Endothelial cell of umbilical vein (primary cell): ENCODE results near the gene SLC12A4. TPM values are rescaled to one million over a fixed set of nuclear protein-coding genes. Genes with fewer than 3 reads are reported as not detected.

Experiments used
- BruUV-seq: library from RNA; stranded (reverse); fragments of 400-500 nt; replicated peaks from 2 replicates; lab custom pipeline; 2021; lab: Mats Ljungman, UMichigan
- CTCF ChIA-PET: fragments of 300-600, 350-600 bp; sonication (Branson Sonifier 250); formaldehyde crosslinking; loops from one replicate; lab custom pipeline; 2021; ENCODE audit warnings: antibody characterized with exemption, inconsistent platforms; lab: Charles Lee
- POLR2A ChIA-PET: fragments of 300-600, 350-600 bp; sonication (Branson Sonifier 250); formaldehyde crosslinking; loops from one replicate; lab custom pipeline; 2021; ENCODE audit warnings: antibody characterized with exemption, inconsistent platforms; lab: Charles Lee
- DNase-seq: peaks from one replicate; pipeline ENCODE4 v3.0.0-alpha.2; 2011; ENCODE audit warnings: low read depth, low spot score
- FAIRE-seq: peaks from 2 replicates; lab custom pipeline; 2011; peaks lifted over from hg19 to GRCh38; lab: Jason Lieb, UNC
- H2AFZ ChIP-seq: 2 replicates; pipeline ENCODE4 v1.6.0; 2012; ENCODE audit warnings: low read depth, low read length, control low read depth, inconsistent platforms
- H3K27ac ChIP-seq: 2 replicates; pipeline ENCODE4 v1.5.1; 2011; ENCODE audit warnings: low read depth, mild to moderate bottlenecking, control low read depth, low read length, moderate library complexity; ENCODE audit not compliant: insufficient read depth
- H3K27me3 ChIP-seq, 2 experiments: 2 replicates each; pipeline versions ENCODE4 v1.6.0 to v1.6.1; 2011; ENCODE audit warnings: low read length in 2 of 2, mixed read lengths in 1 of 2; ENCODE audit not compliant: control insufficient read depth in 2 of 2, insufficient read depth in 2 of 2
- H3K36me3 ChIP-seq, 2 experiments: 2 replicates in 1 of 2; 3 replicates in 1 of 2; pipeline ENCODE4 v1.5.1; 2011; ENCODE audit warnings: low read length in 2 of 2, mild to moderate bottlenecking in 1 of 2, moderate library complexity in 1 of 2; ENCODE audit not compliant: control insufficient read depth in 2 of 2, insufficient read depth in 2 of 2; ENCODE audit errors: extremely low read depth in 1 of 2
- H3K4me1 ChIP-seq: 3 replicates; pipeline ENCODE4 v1.5.1; 2011; ENCODE audit warnings: mild to moderate bottlenecking, low read length; ENCODE audit not compliant: control insufficient read depth, insufficient read depth; ENCODE audit errors: extremely low read depth
- H3K4me2 ChIP-seq: 2 replicates; pipeline ENCODE4 v1.6.1; 2011; ENCODE audit warnings: low read length, control low read depth, mixed read lengths; ENCODE audit not compliant: insufficient read depth
- H3K4me3 ChIP-seq, 3 experiments: fragments of 200-600 bp in 1 of 3; sonication (generic), shearing (Covaris generic) in 1 of 3; replicated peaks in 1 of 3; 2 replicates each; pipeline ENCODE4 v1.5.1; 2011 to 2016; ENCODE audit warnings: control low read depth in 3 of 3, low read length in 3 of 3, mild to moderate bottlenecking in 2 of 3, inconsistent platforms in 1 of 3, low read depth in 1 of 3, moderate library complexity in 1 of 3; ENCODE audit not compliant: insufficient read depth in 1 of 3
- H3K79me2 ChIP-seq: 2 replicates; pipeline ENCODE4 v1.6.0; 2012; ENCODE audit warnings: low read length, inconsistent platforms; ENCODE audit not compliant: control insufficient read depth, insufficient read depth
- H3K9ac ChIP-seq: replicated peaks from 2 replicates; pipeline ENCODE3; 2011; ENCODE audit warnings: low read length, control low read depth; ENCODE audit not compliant: insufficient read depth; ENCODE audit errors: extremely low read depth
- H3K9me1 ChIP-seq: replicated peaks from 3 replicates; pipeline ENCODE4 v1.6.0; 2011; ENCODE audit warnings: mild to moderate bottlenecking, low read length; ENCODE audit not compliant: control insufficient read depth, insufficient read depth; ENCODE audit errors: extremely low read depth
- H3K9me3 ChIP-seq: replicated peaks from 2 replicates; pipeline ENCODE4 v1.5.1; 2012; ENCODE audit warnings: low read length, inconsistent platforms; ENCODE audit not compliant: control insufficient read depth, insufficient read depth
- H4K20me1 ChIP-seq: replicated peaks from 2 replicates; pipeline ENCODE3; 2011; ENCODE audit warnings: mild to moderate bottlenecking, low read length; ENCODE audit not compliant: control insufficient read depth, insufficient read depth; ENCODE audit errors: extremely low read depth
- EZH2 ChIP-seq: IDR thresholded peaks from 2 replicates; pipeline ENCODE4 v1.6.1; 2012; ENCODE audit warnings: borderline replicate concordance, low read depth, mild to moderate bottlenecking, moderate library complexity, low read length, inconsistent platforms; ENCODE audit not compliant: severe bottlenecking
- FOS ChIP-seq: IDR thresholded peaks from 2 replicates; pipeline ENCODE4 v1.6.1; 2011; ENCODE audit warnings: mild to moderate bottlenecking, low read length, moderate library complexity, borderline replicate concordance; ENCODE audit not compliant: insufficient read depth
- GATA2 ChIP-seq: IDR thresholded peaks from 2 replicates; pipeline ENCODE4 v1.7.0; 2011; ENCODE audit warnings: low read depth, mild to moderate bottlenecking, moderate library complexity, mixed read lengths, low read length; ENCODE audit not compliant: insufficient read length, insufficient read depth
- JUN ChIP-seq: IDR thresholded peaks from 2 replicates; pipeline ENCODE4 v1.6.1; 2011; ENCODE audit warnings: borderline replicate concordance, low read depth; ENCODE audit not compliant: insufficient read length, insufficient read depth
- MYC ChIP-seq: IDR thresholded peaks from one replicate; pipeline ENCODE4 v1.6.1; 2011; ENCODE audit warnings: mild to moderate bottlenecking, low read depth, low read length
- POLR2A ChIP-seq: IDR thresholded peaks from 2 replicates; pipeline ENCODE4 v1.6.1; 2012; ENCODE audit warnings: low read depth, mild to moderate bottlenecking, control low read depth, low read length
- POLR2AphosphoS5 ChIP-seq: IDR thresholded peaks from 2 replicates; pipeline ENCODE4 v1.6.1; 2012; ENCODE audit warnings: low read depth, mild to moderate bottlenecking, control low read depth, low read length, moderate library complexity; ENCODE audit not compliant: insufficient read depth
- dilution Hi-C: fragments of 300-500 bp; cut with MboI; formaldehyde crosslinking; loops from one replicate; pipeline ENCODE4 v1.15.0; 2019; ENCODE audit warnings: low sequenced_read_pairs; ENCODE audit not compliant: extremely low pct_ligation_motif_present
- intact Hi-C: fragments of 100-400 bp; cut with micrococcal nuclease; formaldehyde crosslinking; loops from one replicate; pipeline ENCODE4 v1.10.0; 2022
- polyA plus RNA-seq, 4 experiments: library from polyadenylated mRNA; depleted of rRNA in 3 of 4; stranded (reverse) in 3 of 4; unstranded in 1 of 4; fragments of >200 nt; gene quantifications; 2 replicates each; pipeline versions ENCODE4 v1.2.1 to v1.2.3, GENCODE V29; 2011 to 2012; ENCODE audit warnings: missing spikeins in 1 of 4
- total RNA-seq: library from RNA; stranded (reverse); gene quantifications from 2 replicates; pipeline ENCODE4 v1.2.3, GENCODE V29; 2021
- TF ChIP-seq, protein P1 (sequence below), 2 donors: IDR thresholded peaks; 1 replicate in 1 of 2; 2 replicates in 1 of 2; pipeline ENCODE4 v1.5.1; 2011; ENCODE audit warnings: low read length in 2 of 2, mild to moderate bottlenecking in 2 of 2, moderate library complexity in 2 of 2, control low read depth in 1 of 2, inconsistent platforms in 1 of 2, low read depth in 1 of 2; ENCODE audit not compliant: insufficient read depth in 1 of 2; ENCODE audit errors: extremely low read depth in 1 of 2
- TF ChIP-seq, protein P2 (sequence below): IDR thresholded peaks from 2 replicates; pipeline ENCODE4 v1.6.1; 2011; ENCODE audit not compliant: insufficient read depth, insufficient read length

The SLC12A4 gene
- total and polyA plus RNA-seq, 2 donors (not counting 3 experiments of a cell fraction or from before 2014, with no cell fraction given): 110 to 114 TPM

DNA sequence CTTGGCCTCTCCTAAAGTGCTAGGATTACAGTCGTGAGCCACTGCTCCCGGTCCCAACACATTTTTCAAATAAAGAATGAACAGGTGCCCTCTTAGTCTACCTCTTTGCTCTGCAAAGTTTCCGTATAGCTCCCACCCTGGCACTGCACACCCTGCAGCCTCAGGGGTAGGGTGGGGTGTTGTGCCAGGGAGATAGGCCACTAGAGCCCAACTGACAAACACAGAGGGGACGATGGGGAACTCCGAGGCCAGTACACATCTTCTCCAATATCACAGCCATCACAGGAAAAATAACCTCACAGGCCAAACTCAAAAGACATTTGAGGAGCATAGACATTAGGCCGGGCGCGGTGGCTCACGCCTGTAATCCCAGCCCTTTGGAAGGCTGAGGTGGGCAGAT is 2.7 kb upstream of the SLC12A4 start:
- peaks cover 21% of the 10 kb centered on the region for H3K79me2 ChIP-seq
- POLR2A ChIA-PET: no interaction called here
- TF ChIP-seq FOS: no peak
- TF ChIP-seq POLR2AphosphoS5: no peak
- no peak for TF ChIP-seq EZH2
- TF ChIP-seq POLR2A: no peak
- TF ChIP-seq, protein P1, sequence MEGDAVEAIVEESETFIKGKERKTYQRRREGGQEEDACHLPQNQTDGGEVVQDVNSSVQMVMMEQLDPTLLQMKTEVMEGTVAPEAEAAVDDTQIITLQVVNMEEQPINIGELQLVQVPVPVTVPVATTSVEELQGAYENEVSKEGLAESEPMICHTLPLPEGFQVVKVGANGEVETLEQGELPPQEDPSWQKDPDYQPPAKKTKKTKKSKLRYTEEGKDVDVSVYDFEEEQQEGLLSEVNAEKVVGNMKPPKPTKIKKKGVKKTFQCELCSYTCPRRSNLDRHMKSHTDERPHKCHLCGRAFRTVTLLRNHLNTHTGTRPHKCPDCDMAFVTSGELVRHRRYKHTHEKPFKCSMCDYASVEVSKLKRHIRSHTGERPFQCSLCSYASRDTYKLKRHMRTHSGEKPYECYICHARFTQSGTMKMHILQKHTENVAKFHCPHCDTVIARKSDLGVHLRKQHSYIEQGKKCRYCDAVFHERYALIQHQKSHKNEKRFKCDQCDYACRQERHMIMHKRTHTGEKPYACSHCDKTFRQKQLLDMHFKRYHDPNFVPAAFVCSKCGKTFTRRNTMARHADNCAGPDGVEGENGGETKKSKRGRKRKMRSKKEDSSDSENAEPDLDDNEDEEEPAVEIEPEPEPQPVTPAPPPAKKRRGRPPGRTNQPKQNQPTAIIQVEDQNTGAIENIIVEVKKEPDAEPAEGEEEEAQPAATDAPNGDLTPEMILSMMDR (IDR thresholded peaks at IDR 0.05; ENCODE audit: extremely low read depth in 1 of 2, insufficient read depth in 1 of 2, low read depth in 1 of 2, low read length in 2 of 2): no peak
- TF ChIP-seq MYC: no peak
- no peak for TF ChIP-seq GATA2
- TF ChIP-seq, protein P2, sequence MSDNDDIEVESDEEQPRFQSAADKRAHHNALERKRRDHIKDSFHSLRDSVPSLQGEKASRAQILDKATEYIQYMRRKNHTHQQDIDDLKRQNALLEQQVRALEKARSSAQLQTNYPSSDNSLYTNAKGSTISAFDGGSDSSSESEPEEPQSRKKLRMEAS: no peak
- TF ChIP-seq JUN: no peak
- CTCF ChIA-PET: interaction anchor here (0.9 to 2.0 kb wide), 3 partner anchors 10 to 259 kb away, joined by 3 to 4 read pairs (median 3); no protein-coding TSS in a partner anchor
- peaks cover 20% of the 10 kb centered on the region for H3K4me1 ChIP-seq
- FAIRE-seq (no peak), DNase-seq (no peak)
- no peaks in the 10 kb centered on the region for H3K9me3 ChIP-seq
- H3K27ac ChIP-seq: no peak overlapping the region
- no peaks in the 10 kb centered on the region for H3K36me3 ChIP-seq
- no peak overlapping the region for H2AFZ ChIP-seq
- no peak overlapping the region for H3K9ac ChIP-seq
- H3K9me1 ChIP-seq: no peaks in the 10 kb centered on the region
- H3K27me3 ChIP-seq: no peaks in the 10 kb centered on the region
- no peak overlapping the region for H3K4me2 ChIP-seq
- H4K20me1 ChIP-seq: no peaks in the 10 kb centered on the region
- dilution Hi-C loops (no loop called here), intact Hi-C loops (no loop called here)
- BruUV-seq: no TSS peak
- H3K4me3 ChIP-seq: no peak overlapping the region
